CD14-positive monocyte (primary cell): ENCODE measurements around the gene CCL5. TPM values are rescaled to one million over a fixed set of nuclear protein-coding genes. Genes with fewer than 3 reads are reported as not detected.

Experiments
- DNase-seq, 3 donors: peaks; one replicate each; pipeline ENCODE4 v3.0.0-alpha.2; 2011 to 2022
- H2AFZ ChIP-seq: 2 replicates; pipeline ENCODE4 v1.6.0; 2012; ENCODE audit warnings: mild to moderate bottlenecking, low read depth, low read length, inconsistent platforms; ENCODE audit not compliant: insufficient read depth, poor library complexity, severe bottlenecking
- H3K27ac ChIP-seq, 2 donors: 1 replicate in 1 of 2; 2 replicates in 1 of 2; pipeline ENCODE4 v1.5.1; 2012 to 2013; ENCODE audit warnings: low read length in 2 of 2, control low read depth in 1 of 2, inconsistent platforms in 1 of 2, low read depth in 1 of 2, mild to moderate bottlenecking in 1 of 2
- H3K27me3 ChIP-seq, 2 donors: one replicate each; pipeline versions ENCODE4 v1.6.0 to v1.6.1; 2011 to 2013; ENCODE audit warnings: low read length in 2 of 2; ENCODE audit not compliant: control insufficient read depth in 2 of 2, insufficient read depth in 2 of 2
- H3K36me3 ChIP-seq, 2 donors: replicated peaks in 1 of 2; 1 replicate in 1 of 2; 2 replicates in 1 of 2; pipeline versions ENCODE4 v1.5.1 to v1.6.1; 2012 to 2013; ENCODE audit warnings: low read length in 2 of 2, control low read depth in 1 of 2, inconsistent platforms in 1 of 2, mild to moderate bottlenecking in 1 of 2; ENCODE audit not compliant: insufficient read depth in 2 of 2, control insufficient read depth in 1 of 2
- H3K4me1 ChIP-seq, 2 donors: 1 replicate in 1 of 2; 2 replicates in 1 of 2; pipeline versions ENCODE4 v1.5.1 to v1.6.1; 2012 to 2013; ENCODE audit warnings: low read length in 2 of 2, control low read depth in 1 of 2, inconsistent platforms in 1 of 2, mild to moderate bottlenecking in 1 of 2, moderate library complexity in 1 of 2; ENCODE audit not compliant: insufficient read depth in 2 of 2, control insufficient read depth in 1 of 2
- H3K4me2 ChIP-seq: replicated peaks from 2 replicates; pipeline ENCODE3; 2012; ENCODE audit warnings: low read length, moderate library complexity, mild to moderate bottlenecking; ENCODE audit not compliant: poor library complexity, severe bottlenecking; ENCODE audit errors: extremely low read depth
- H3K4me3 ChIP-seq, 3 experiments: fragments of 200-600 bp in 1 of 3; sonication (generic) in 1 of 3; replicated peaks in 1 of 3; 1 replicate in 2 of 3; 2 replicates in 1 of 3; pipeline ENCODE4 v1.5.1; 2011 to 2013; ENCODE audit warnings: low read length in 3 of 3, mild to moderate bottlenecking in 3 of 3, control low read depth in 2 of 3, low read depth in 2 of 3, inconsistent platforms in 1 of 3, moderate library complexity in 1 of 3
- H3K79me2 ChIP-seq: 2 replicates; pipeline ENCODE4 v1.6.0; 2012; ENCODE audit warnings: mild to moderate bottlenecking, control low read depth, inconsistent platforms, low read length, moderate library complexity; ENCODE audit not compliant: insufficient read depth
- H3K9ac ChIP-seq: 2 replicates; pipeline ENCODE4 v1.6.0; 2017; ENCODE audit warnings: low read length, mild to moderate bottlenecking; ENCODE audit not compliant: insufficient read depth, poor library complexity, severe bottlenecking
- H3K9me3 ChIP-seq, 2 donors: replicated peaks in 1 of 2; 1 replicate in 1 of 2; 2 replicates in 1 of 2; pipeline versions ENCODE4 v1.5.1 to v1.6.1; 2012 to 2013; ENCODE audit warnings: low read length in 2 of 2, control low read depth in 1 of 2; ENCODE audit not compliant: control insufficient read depth in 1 of 2, insufficient read depth in 1 of 2
- H4K20me1 ChIP-seq: 2 replicates; pipeline ENCODE4 v1.6.0; 2012; ENCODE audit warnings: mild to moderate bottlenecking, low read length, control low read depth, moderate library complexity; ENCODE audit not compliant: insufficient read depth
- H3K27ac Mint-ChIP-seq, 7 donors: one replicate each; pipeline ENCODE4 v1.8.0; 2020; ENCODE audit warnings: mild to moderate bottlenecking in 7 of 7, mixed read lengths in 7 of 7, moderate library complexity in 6 of 7, inconsistent platforms in 2 of 7
- H3K27me3 Mint-ChIP-seq, 3 donors: one replicate each; pipeline ENCODE4 v1.8.0; 2021 to 2022; ENCODE audit warnings: low read depth in 3 of 3, mild to moderate bottlenecking in 3 of 3, mixed read lengths in 3 of 3, moderate library complexity in 3 of 3, inconsistent platforms in 1 of 3
- H3K36me3 Mint-ChIP-seq, 2 donors: one replicate each; pipeline ENCODE4 v1.8.0; 2020; ENCODE audit warnings: mixed read lengths in 2 of 2, inconsistent platforms in 1 of 2, mild to moderate bottlenecking in 1 of 2
- H3K4me1 Mint-ChIP-seq: one replicate; pipeline ENCODE4 v1.8.0; 2020; ENCODE audit warnings: mild to moderate bottlenecking, mixed read lengths
- H3K4me3 Mint-ChIP-seq, 2 donors: one replicate each; pipeline ENCODE4 v1.8.0; 2020; ENCODE audit warnings: mild to moderate bottlenecking in 2 of 2, mixed read lengths in 2 of 2, moderate library complexity in 1 of 2
- H3K9me3 Mint-ChIP-seq, 7 donors: one replicate each; pipeline ENCODE4 v1.8.0; 2020 to 2022; ENCODE audit warnings: mixed read lengths in 7 of 7, mild to moderate bottlenecking in 6 of 7, moderate library complexity in 6 of 7, inconsistent platforms in 2 of 7
- CTCF ChIP-seq: fragments of 200-600 bp; IDR thresholded peaks from one replicate; pipeline ENCODE4 v1.8.0; 2022; ENCODE audit warnings: antibody characterized with exemption, mild to moderate bottlenecking
- WGBS: methylation state at CpG from one replicate; pipeline ENCODE4 v1.1.5; 2013; ENCODE audit warnings: missing lambda C conversion rate; ENCODE audit not compliant: insufficient coverage; 5-methylcytosine and 5-hydroxymethylcytosine counted together
- intact Hi-C, 2 donors: fragments of 100-400 bp; cut with micrococcal nuclease; formaldehyde crosslinking; loops; one replicate each; pipeline versions ENCODE4 v1.15.0 to v1.15.1; 2023
- polyA plus RNA-seq, 3 donors: library from polyadenylated mRNA; depleted of rRNA in 1 of 3; unstranded in 2 of 3; stranded (reverse) in 1 of 3; fragments of 300-500 nt in 2 of 3; fragments of >200 nt in 1 of 3; fragmentation: Illumina TruSeq in 2 of 3; gene quantifications; 1 replicate in 2 of 3; 2 replicates in 1 of 3; pipeline ENCODE4 v1.2.3, GENCODE V29; 2012 to 2021

Gene CCL5
- polyA plus RNA-seq, 3 donors = 0.95 to 6.8 (median 2.8) TPM

- no peaks in the 10 kb centered on the region for H3K9me3 ChIP-seq
- no peaks in the 10 kb centered on the region for H3K36me3 ChIP-seq
- H3K27ac ChIP-seq = no peak overlapping the region
- no peak overlapping the region for H2AFZ ChIP-seq
- Mint-ChIP-seq H3K4me3 (no peak overlapping the region), H3K9me3 (no peaks in the 10 kb centered on the region), H3K36me3 (peaks cover 0 to 2% of the 10 kb centered on the region in 2 donors), H3K4me1 (peaks cover 17% of the 10 kb centered on the region), H3K27me3 (no peaks in the 10 kb centered on the region), H3K27ac (peak overlapping the region in 1 of 7 donors; percentile 42)
- H4K20me1 ChIP-seq = no peaks in the 10 kb centered on the region
- H3K4me1 ChIP-seq = peaks cover 4 to 18% of the 10 kb centered on the region in 2 donors
- DNase-seq = no peak
- no peaks in the 10 kb centered on the region for H3K27me3 ChIP-seq
- whole genome bisulfite sequencing = 96% methylated on average over 9 of the region's 12 CpGs
- H3K79me2 ChIP-seq = no peaks in the 10 kb centered on the region
- intact Hi-C loops = no loop called here
- TF ChIP-seq CTCF = no peak
- H3K4me2 ChIP-seq = no peak overlapping the region
- H3K4me3 ChIP-seq = no peak overlapping the region
- H3K9ac ChIP-seq = no peak overlapping the region
Measured at GRCh38 chr17:35872196-35872980, 7.8 kb downstream of the CCL5 start.

- peak; percentile 26 for TF ChIP-seq CTCF
- Histone ChIP-seq H3K27ac (no peak overlapping the region), H4K20me1 (no peaks in the 10 kb centered on the region), H2AFZ (peak overlapping the region; percentile 59), H3K36me3 (no peaks in the 10 kb centered on the region), H3K4me1 (peaks cover 9 to 26% of the 10 kb centered on the region in 2 donors), H3K4me3 (no peak overlapping the region), H3K9ac (no peak overlapping the region), H3K27me3 (no peaks in the 10 kb centered on the region), H3K4me2 (peak overlapping the region; percentile 42), H3K79me2 (no peaks in the 10 kb centered on the region), H3K9me3 (no peaks in the 10 kb centered on the region)
- peaks cover 0 to 2% of the 10 kb centered on the region in 2 donors for H3K36me3 Mint-ChIP-seq
- peak overlapping the region in 1 of 2 donors; percentile 75 for H3K4me3 Mint-ChIP-seq
- DNase-seq = peak; percentile 35 to 50 (median 40)
- H3K27ac Mint-ChIP-seq = peak overlapping the region in 1 of 7 donors; percentile 15
- intact Hi-C loops = no loop called here
- H3K4me1 Mint-ChIP-seq = peaks cover 23% of the 10 kb centered on the region
- H3K9me3 Mint-ChIP-seq = no peaks in the 10 kb centered on the region
- WGBS = 40% methylated on average over 4 of the region's 8 CpGs
- H3K27me3 Mint-ChIP-seq = no peaks in the 10 kb centered on the region
Measured at GRCh38 chr17:35870906-35871819, 9.0 kb downstream of the CCL5 start.
